ENCODE results near the gene PFKFB2.

DNA sequence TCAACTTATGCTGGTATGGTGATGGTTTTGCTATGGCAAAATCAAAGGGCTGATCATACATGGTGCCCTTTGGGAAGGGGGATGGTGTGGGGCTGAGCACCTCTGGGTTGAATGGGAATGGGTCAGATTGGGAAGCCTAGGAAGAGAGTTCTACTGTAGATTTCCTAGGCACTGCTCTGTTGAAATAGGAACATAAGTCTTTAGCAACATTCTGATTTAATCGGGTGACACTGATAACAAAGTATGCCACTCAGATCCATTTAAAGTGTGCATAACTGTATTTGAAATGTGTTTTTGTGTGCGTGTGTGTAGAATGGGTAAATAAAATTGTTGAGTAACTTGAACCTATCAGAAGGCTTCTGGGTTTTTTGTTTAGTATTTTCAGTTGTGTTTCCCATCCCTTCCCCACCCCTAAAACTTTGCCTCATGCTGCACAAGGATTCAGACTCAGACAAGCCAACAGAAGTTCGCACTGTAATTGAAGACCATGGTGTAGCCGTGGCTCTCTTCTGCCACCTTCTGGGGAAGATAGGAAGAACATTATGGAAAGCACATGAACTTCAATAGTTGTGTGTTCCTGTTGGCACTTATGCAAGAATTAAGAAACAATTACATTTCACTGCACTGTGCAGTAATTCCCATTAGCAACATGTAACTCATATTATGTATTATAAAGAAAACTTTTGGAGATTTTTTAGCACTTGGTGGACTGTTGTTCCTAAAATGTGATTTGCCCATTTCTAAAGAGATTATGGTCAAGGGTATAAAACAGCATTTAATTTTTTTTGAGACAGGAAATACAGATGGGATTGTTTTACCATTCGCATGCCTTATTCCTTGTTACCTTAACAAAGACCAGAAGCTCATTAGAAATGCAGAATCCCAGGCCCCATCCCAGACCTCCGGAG lies 24.6 kb downstream of the PFKFB2 start:
- TF ChIP-seq, protein P1, sequence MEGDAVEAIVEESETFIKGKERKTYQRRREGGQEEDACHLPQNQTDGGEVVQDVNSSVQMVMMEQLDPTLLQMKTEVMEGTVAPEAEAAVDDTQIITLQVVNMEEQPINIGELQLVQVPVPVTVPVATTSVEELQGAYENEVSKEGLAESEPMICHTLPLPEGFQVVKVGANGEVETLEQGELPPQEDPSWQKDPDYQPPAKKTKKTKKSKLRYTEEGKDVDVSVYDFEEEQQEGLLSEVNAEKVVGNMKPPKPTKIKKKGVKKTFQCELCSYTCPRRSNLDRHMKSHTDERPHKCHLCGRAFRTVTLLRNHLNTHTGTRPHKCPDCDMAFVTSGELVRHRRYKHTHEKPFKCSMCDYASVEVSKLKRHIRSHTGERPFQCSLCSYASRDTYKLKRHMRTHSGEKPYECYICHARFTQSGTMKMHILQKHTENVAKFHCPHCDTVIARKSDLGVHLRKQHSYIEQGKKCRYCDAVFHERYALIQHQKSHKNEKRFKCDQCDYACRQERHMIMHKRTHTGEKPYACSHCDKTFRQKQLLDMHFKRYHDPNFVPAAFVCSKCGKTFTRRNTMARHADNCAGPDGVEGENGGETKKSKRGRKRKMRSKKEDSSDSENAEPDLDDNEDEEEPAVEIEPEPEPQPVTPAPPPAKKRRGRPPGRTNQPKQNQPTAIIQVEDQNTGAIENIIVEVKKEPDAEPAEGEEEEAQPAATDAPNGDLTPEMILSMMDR (optimal IDR thresholded peaks at IDR 0.05 in 1 of 3, IDR thresholded peaks at IDR 0.05 in 1 of 3, conservative IDR thresholded peaks at IDR 0.05 in 1 of 3; ENCODE audit: extremely low read depth in 1 of 3, insufficient read depth in 2 of 3, low read length in 3 of 3) = peak; percentile 81 to 87 (median 85)
- TF ChIP-seq EZH2 (IDR thresholded peaks at IDR 0.05; ENCODE audit: low read length) = no peak
